GM23338 (cell line): ENCODE data around the gene KAT6B. TPM values are rescaled to one million over a fixed set of nuclear protein-coding genes. Genes with fewer than 3 reads are reported as not detected.

Source experiments
- ATAC-seq: fragments of 200-7000 bp; cut with Tn5 transposase; 3 replicates; pipeline ENCODE4 v1.9.1; 2020
- DNase-seq: peaks from one replicate; pipeline ENCODE4 v3.0.0-alpha.2; 2015; ENCODE audit warnings: low spot score
- H2AFZ ChIP-seq: fragments of 200-600 bp; sonication (generic); 2 replicates; pipeline ENCODE4 v1.8.0; 2016; ENCODE audit warnings: antibody characterized with exemption, mild to moderate bottlenecking, moderate library complexity
- H3F3A ChIP-seq: fragments of 200-600 bp; sonication (generic); replicated peaks from 2 replicates; pipeline ENCODE4 v1.8.0; 2017; ENCODE audit warnings: antibody characterized with exemption, mixed run types, low read depth
- H3K27ac ChIP-seq: fragments of 200-600 bp; sonication (generic); 2 replicates; pipeline ENCODE4 v1.6.1; 2016; ENCODE audit warnings: low read depth
- H3K27me3 ChIP-seq: fragments of 200-600 bp; sonication (generic); 2 replicates; pipeline ENCODE4 v1.8.0; 2016; ENCODE audit warnings: mild to moderate bottlenecking, mixed run types, moderate library complexity; ENCODE audit not compliant: insufficient read depth
- H3K36me3 ChIP-seq: fragments of 200-600 bp; sonication (generic); 2 replicates; pipeline ENCODE4 v1.8.0; 2016; ENCODE audit warnings: mild to moderate bottlenecking; ENCODE audit not compliant: insufficient read depth
- H3K4me1 ChIP-seq: fragments of 200-600 bp; sonication (generic); 2 replicates; pipeline ENCODE4 v1.8.0; 2016; ENCODE audit warnings: mild to moderate bottlenecking, moderate library complexity; ENCODE audit not compliant: insufficient read depth
- H3K4me2 ChIP-seq: fragments of 200-600 bp; sonication (generic); 2 replicates; pipeline ENCODE4 v1.7.1; 2017; ENCODE audit warnings: mixed run types
- H3K4me3 ChIP-seq: fragments of 200-600 bp; sonication (generic); 2 replicates; pipeline ENCODE4 v1.6.1; 2016; ENCODE audit warnings: mixed run types
- H3K79me2 ChIP-seq: fragments of 200-600 bp; sonication (generic); replicated peaks from 2 replicates; pipeline ENCODE4 v1.8.0; 2017; ENCODE audit warnings: mild to moderate bottlenecking; ENCODE audit not compliant: insufficient read depth
- H3K9me2 ChIP-seq: fragments of 200-600 bp; sonication (generic); 2 replicates; pipeline ENCODE4 v1.8.0; 2017; ENCODE audit not compliant: insufficient read depth
- H4K20me1 ChIP-seq: fragments of 200-600 bp; sonication (generic); replicated peaks from 2 replicates; pipeline ENCODE4 v1.8.0; 2017; ENCODE audit warnings: mild to moderate bottlenecking; ENCODE audit not compliant: insufficient read depth
- H3K27ac Mint-ChIP-seq: 2 replicates; pipeline ENCODE4 v1.8.0; 2020; ENCODE audit warnings: inconsistent platforms, mild to moderate bottlenecking, moderate library complexity, mixed read lengths
- H3K27me3 Mint-ChIP-seq: 3 replicates; pipeline ENCODE4 v1.8.0; 2022; ENCODE audit warnings: low read depth, mild to moderate bottlenecking, moderate library complexity, mixed read lengths, inconsistent platforms; ENCODE audit not compliant: insufficient read depth, poor library complexity
- H3K36me3 Mint-ChIP-seq: 3 replicates; pipeline ENCODE4 v1.8.0; 2021; ENCODE audit warnings: low read depth, mild to moderate bottlenecking, inconsistent platforms, moderate library complexity, mixed read lengths
- H3K4me1 Mint-ChIP-seq: 3 replicates; pipeline ENCODE4 v1.8.0; 2020; ENCODE audit warnings: mild to moderate bottlenecking, inconsistent platforms, mixed read lengths
- H3K4me3 Mint-ChIP-seq: 3 replicates; pipeline ENCODE4 v1.8.0; 2021; ENCODE audit warnings: moderate library complexity, mild to moderate bottlenecking, inconsistent platforms, mixed read lengths
- H3K9me3 Mint-ChIP-seq: 3 replicates; pipeline ENCODE4 v1.8.0; 2020; ENCODE audit warnings: moderate library complexity, mild to moderate bottlenecking, inconsistent platforms, mixed read lengths
- EZH2 ChIP-seq: fragments of 200-600 bp; sonication (generic); IDR thresholded peaks from one replicate; pipeline ENCODE4 v1.8.0; 2017; ENCODE audit warnings: antibody characterized with exemption, mild to moderate bottlenecking, low read depth; ENCODE audit not compliant: unreplicated experiment
- EZH2phosphoT487 ChIP-seq: fragments of 200-600 bp; sonication (generic); IDR thresholded peaks from one replicate; pipeline ENCODE4 v1.8.1; 2018; ENCODE audit warnings: antibody characterized with exemption; ENCODE audit not compliant: unreplicated experiment
- JUNB ChIP-seq: IDR thresholded peaks from one replicate; pipeline ENCODE4 v1.6.1; 2016; ENCODE audit warnings: antibody characterized with exemption; ENCODE audit not compliant: unreplicated experiment
- NANOG ChIP-seq: IDR thresholded peaks from 2 replicates; pipeline ENCODE4 v1.6.1; 2016; ENCODE audit warnings: antibody characterized with exemption, borderline replicate concordance
- ZNF462 ChIP-seq: fragments of 250-450 bp; sonication (Bioruptor Pico); IDR thresholded peaks from 2 replicates; pipeline ENCODE4 v1.5.0; 2020; ENCODE audit warnings: mild to moderate bottlenecking, moderate library complexity
- polyA plus RNA-seq: library from polyadenylated mRNA; unstranded; fragments of >200 nt; fragmentation: Nextera tagmentation; extraction: Ambion mirVana; gene quantifications from 2 replicates; pipeline ENCODE4 v1.2.1, GENCODE V29; 2016
- total RNA-seq: library from RNA; depleted of rRNA; stranded (reverse); fragments of >200 nt; shearing (Covaris generic); gene quantifications from 2 replicates; pipeline ENCODE4 v1.2.3, GENCODE V29; 2014
- TF ChIP-seq, protein P1 (sequence below): IDR thresholded peaks from 2 replicates; pipeline ENCODE4 v1.6.1; 2016; ENCODE audit warnings: antibody characterized with exemption
- TF ChIP-seq, protein P2 (sequence below), 2 experiments: fragments of 200-600 bp in 1 of 2; sonication (generic) in 1 of 2; conservative IDR thresholded peaks; 2 replicates each; pipeline versions ENCODE4 v1.5.1 to v1.6.1; 2016 to 2017; ENCODE audit warnings: antibody characterized with exemption in 2 of 2, low read depth in 2 of 2, mild to moderate bottlenecking in 2 of 2, moderate library complexity in 1 of 2

KAT6B gene
- total and polyA plus RNA-seq, 2 experiments from 2014 or later: 21.3 to 31.4 TPM

GRCh38 chr10:75034131-75034512 lies 207.7 kb downstream of the KAT6B start (continued):
- no peak for TF ChIP-seq ZNF462

GRCh38 chr10:75034714-75035258 lies 208.4 kb downstream of the KAT6B start:
- H2AFZ ChIP-seq: no peak overlapping the region
- H3K27me3 ChIP-seq: no peaks in the 10 kb centered on the region
- Mint-ChIP-seq H3K27ac (no peak overlapping the region), H3K36me3 (peaks cover 5% of the 10 kb centered on the region), H3K4me3 (no peak overlapping the region), H3K9me3 (no peaks in the 10 kb centered on the region), H3K4me1 (peaks cover 6% of the 10 kb centered on the region; the same call in 2 of the 3 replicates), H3K27me3 (peaks cover 3% of the 10 kb centered on the region)
- no peak overlapping the region for H3K4me2 ChIP-seq
- no peaks in the 10 kb centered on the region for H3K4me1 ChIP-seq
- no peak overlapping the region for H3K4me3 ChIP-seq
- H3K36me3 ChIP-seq: no peaks in the 10 kb centered on the region
- no peaks in the 10 kb centered on the region for H3F3A ChIP-seq
- no peak overlapping the region for H3K27ac ChIP-seq
- H4K20me1 ChIP-seq: 0 out of 2 replicates have a peak, but pooled peaks cover 3% of the 10 kb centered on the region
- peak; percentile 23 for DNase-seq
- no peak for ATAC-seq
- H3K79me2 ChIP-seq: no peaks in the 10 kb centered on the region
- no peaks in the 10 kb centered on the region for H3K9me2 ChIP-seq
- TF ChIP-seq, protein P1, sequence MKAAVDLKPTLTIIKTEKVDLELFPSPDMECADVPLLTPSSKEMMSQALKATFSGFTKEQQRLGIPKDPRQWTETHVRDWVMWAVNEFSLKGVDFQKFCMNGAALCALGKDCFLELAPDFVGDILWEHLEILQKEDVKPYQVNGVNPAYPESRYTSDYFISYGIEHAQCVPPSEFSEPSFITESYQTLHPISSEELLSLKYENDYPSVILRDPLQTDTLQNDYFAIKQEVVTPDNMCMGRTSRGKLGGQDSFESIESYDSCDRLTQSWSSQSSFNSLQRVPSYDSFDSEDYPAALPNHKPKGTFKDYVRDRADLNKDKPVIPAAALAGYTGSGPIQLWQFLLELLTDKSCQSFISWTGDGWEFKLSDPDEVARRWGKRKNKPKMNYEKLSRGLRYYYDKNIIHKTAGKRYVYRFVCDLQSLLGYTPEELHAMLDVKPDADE: no peak
- no peak for TF ChIP-seq NANOG
- TF ChIP-seq, protein P2, sequence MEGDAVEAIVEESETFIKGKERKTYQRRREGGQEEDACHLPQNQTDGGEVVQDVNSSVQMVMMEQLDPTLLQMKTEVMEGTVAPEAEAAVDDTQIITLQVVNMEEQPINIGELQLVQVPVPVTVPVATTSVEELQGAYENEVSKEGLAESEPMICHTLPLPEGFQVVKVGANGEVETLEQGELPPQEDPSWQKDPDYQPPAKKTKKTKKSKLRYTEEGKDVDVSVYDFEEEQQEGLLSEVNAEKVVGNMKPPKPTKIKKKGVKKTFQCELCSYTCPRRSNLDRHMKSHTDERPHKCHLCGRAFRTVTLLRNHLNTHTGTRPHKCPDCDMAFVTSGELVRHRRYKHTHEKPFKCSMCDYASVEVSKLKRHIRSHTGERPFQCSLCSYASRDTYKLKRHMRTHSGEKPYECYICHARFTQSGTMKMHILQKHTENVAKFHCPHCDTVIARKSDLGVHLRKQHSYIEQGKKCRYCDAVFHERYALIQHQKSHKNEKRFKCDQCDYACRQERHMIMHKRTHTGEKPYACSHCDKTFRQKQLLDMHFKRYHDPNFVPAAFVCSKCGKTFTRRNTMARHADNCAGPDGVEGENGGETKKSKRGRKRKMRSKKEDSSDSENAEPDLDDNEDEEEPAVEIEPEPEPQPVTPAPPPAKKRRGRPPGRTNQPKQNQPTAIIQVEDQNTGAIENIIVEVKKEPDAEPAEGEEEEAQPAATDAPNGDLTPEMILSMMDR (conservative IDR thresholded peaks at IDR 0.05; ENCODE audit: low read depth in 2 of 2): peak in 1 of 2 experiments; percentile 14; a peak in 1 of 4 replicates
- TF ChIP-seq JUNB: no peak
- TF ChIP-seq EZH2: no peak
- no peak for TF ChIP-seq EZH2phosphoT487
